DOHH2 (cell line): ENCODE data around the gene ADGRG1.

Experiments used
- EZH2phosphoT487 ChIP-seq: fragments of 200-600 bp; sonication (generic); IDR thresholded peaks from 2 replicates; pipeline ENCODE4 v1.6.1; 2017; ENCODE audit warnings: borderline replicate concordance, mild to moderate bottlenecking, antibody characterized with exemption, low read length, moderate library complexity, mixed read lengths
- TF ChIP-seq, protein P1 (sequence below): fragments of 200-600 bp; sonication (generic); IDR thresholded peaks from one replicate; pipeline ENCODE4 v1.5.1; 2014; ENCODE audit warnings: antibody characterized with exemption, mild to moderate bottlenecking, low read depth, low read length; ENCODE audit not compliant: poor library complexity, severe bottlenecking

DNA sequence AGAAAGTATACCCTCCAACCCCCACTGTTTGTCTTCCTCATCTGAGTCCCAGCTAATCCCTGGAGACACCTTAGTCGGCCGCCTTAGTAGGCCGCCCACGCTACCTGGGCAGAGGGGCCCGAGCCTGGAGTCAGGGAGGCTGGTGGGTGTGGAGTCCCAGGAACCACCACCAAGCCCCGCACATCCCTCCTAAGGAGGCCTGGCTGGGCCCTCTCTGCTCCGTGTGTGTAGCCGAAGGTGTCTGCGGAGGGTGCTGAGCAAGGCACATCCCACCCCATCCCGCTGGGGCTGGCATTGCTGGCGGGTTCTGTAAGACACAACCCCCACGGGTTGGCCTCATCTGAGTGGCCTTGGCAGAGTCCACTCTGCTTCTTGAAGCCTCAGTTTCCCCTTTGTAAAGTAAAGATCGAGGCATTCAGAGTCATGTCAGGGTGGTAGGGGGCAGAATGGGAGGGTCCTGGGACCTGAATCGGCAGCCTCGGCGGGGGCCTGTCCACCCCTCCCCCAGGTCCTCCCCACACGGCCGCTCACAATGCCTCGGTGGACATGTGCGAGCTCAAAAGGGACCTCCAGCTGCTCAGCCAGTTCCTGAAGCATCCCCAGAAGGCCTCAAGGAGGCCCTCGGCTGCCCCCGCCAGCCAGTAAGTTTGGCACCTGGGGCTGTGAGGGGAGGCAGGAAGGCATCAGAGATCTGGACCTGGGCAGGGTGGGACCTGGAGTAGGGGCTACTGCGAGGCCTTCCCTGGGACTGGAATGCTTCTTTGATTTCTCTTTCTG, 24.5 kb downstream of the ADGRG1 start:
- TF ChIP-seq, protein P1, sequence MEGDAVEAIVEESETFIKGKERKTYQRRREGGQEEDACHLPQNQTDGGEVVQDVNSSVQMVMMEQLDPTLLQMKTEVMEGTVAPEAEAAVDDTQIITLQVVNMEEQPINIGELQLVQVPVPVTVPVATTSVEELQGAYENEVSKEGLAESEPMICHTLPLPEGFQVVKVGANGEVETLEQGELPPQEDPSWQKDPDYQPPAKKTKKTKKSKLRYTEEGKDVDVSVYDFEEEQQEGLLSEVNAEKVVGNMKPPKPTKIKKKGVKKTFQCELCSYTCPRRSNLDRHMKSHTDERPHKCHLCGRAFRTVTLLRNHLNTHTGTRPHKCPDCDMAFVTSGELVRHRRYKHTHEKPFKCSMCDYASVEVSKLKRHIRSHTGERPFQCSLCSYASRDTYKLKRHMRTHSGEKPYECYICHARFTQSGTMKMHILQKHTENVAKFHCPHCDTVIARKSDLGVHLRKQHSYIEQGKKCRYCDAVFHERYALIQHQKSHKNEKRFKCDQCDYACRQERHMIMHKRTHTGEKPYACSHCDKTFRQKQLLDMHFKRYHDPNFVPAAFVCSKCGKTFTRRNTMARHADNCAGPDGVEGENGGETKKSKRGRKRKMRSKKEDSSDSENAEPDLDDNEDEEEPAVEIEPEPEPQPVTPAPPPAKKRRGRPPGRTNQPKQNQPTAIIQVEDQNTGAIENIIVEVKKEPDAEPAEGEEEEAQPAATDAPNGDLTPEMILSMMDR, result no peak
- TF ChIP-seq EZH2phosphoT487, result no peak
